ENCODE results near the gene GALR2. TPM values are rescaled to one million over a fixed set of nuclear protein-coding genes. Genes with fewer than 3 reads are reported as not detected.
"Not testable (repeated sequence)": the region's sequence is repeated elsewhere in the genome, so short reads cannot be mapped to it uniquely, and the experiment has no call there.

Gene GALR2
- not detected for polyA plus RNA-seq (2012; ENCODE audit: insufficient read depth, insufficient read length)

- DNase-seq (ENCODE audit: low read depth, low spot score) = no peak
- H3K4me3 ChIP-seq (ENCODE audit: low read length) = no peak within 1 kb of the TSS
These were observed at the start of gene GALR2 for GRCh38 chr17:76074390-76075363. Gene GALR2, plus strand, starts transcription at chr17:76074781. Its CDS starts 103 bp downstream, at chr17:76074884.

- no peak for DNase-seq (ENCODE audit: low read depth, low spot score)
- H3K4me3 ChIP-seq (ENCODE audit: low read length) = no peak overlapping the region
These were observed 49.3 kb upstream of the GALR2 start for GRCh38 chr17:76025294-76025693.

- DNase-seq (ENCODE audit: low read depth, low spot score) = no peak
- H3K4me3 ChIP-seq (ENCODE audit: low read length) = no peak overlapping the region
These were observed 47.8 kb upstream of the GALR2 start for GRCh38 chr17:76026714-76027158.

- no peak for DNase-seq (ENCODE audit: low read depth, low spot score)
These were observed 47.3 kb upstream of the GALR2 start, which contains the start of gene EVPL for GRCh38 chr17:76027159-76027839. Gene EVPL, minus strand, starts transcription at chr17:76027306. Its CDS starts 108 bp downstream, at chr17:76027198.

GRCh38 chr17:76032073-76032779 lies 42.4 kb upstream of the GALR2 start:
- DNase-seq (ENCODE audit: low read depth, low spot score) = no peak
- no peak overlapping the region for H3K4me3 ChIP-seq (ENCODE audit: low read length)

More at GRCh38 chr17:76027159-76027839, 47.3 kb upstream of the GALR2 start, which contains the start of gene EVPL:
- H3K4me3 ChIP-seq (ENCODE audit: low read length) = no peak within 1 kb of the TSS

- DNase-seq (ENCODE audit: low read depth, low spot score) = no peak
- H3K4me3 ChIP-seq (ENCODE audit: low read length) = no peak overlapping the region
These were observed 41.8 kb upstream of the GALR2 start for GRCh38 chr17:76032780-76033108.

- no peak overlapping the region for H3K4me3 ChIP-seq (ENCODE audit: low read length)
- no peak for DNase-seq (ENCODE audit: low read depth, low spot score)
These were observed 41.4 kb upstream of the GALR2 start for GRCh38 chr17:76033139-76033538.

GRCh38 chr17:76034428-76035350 lies 39.9 kb upstream of the GALR2 start:
- no peak for DNase-seq (ENCODE audit: low read depth, low spot score)
- no peak overlapping the region for H3K4me3 ChIP-seq (ENCODE audit: low read length)

- no peak overlapping the region for H3K4me3 ChIP-seq (ENCODE audit: low read length)
- DNase-seq (ENCODE audit: low read depth, low spot score) = no peak
These were observed 37.9 kb upstream of the GALR2 start for GRCh38 chr17:76036497-76037261.

GRCh38 chr17:76038050-76038449 lies 36.5 kb upstream of the GALR2 start:
- peak; percentile 77 for DNase-seq (ENCODE audit: low read depth, low spot score)
- peak overlapping the region; percentile 25 for H3K4me3 ChIP-seq (ENCODE audit: low read length)

- DNase-seq (ENCODE audit: low read depth, low spot score) = no peak
- no peak overlapping the region for H3K4me3 ChIP-seq (ENCODE audit: low read length)
These were observed 35.5 kb upstream of the GALR2 start for GRCh38 chr17:76039121-76039520.

- H3K4me3 ChIP-seq (ENCODE audit: low read length) = no peak overlapping the region
- DNase-seq (ENCODE audit: low read depth, low spot score) = no peak
These were observed 34.2 kb upstream of the GALR2 start for GRCh38 chr17:76040376-76040775.

- H3K4me3 ChIP-seq (ENCODE audit: low read length); DNase-seq (ENCODE audit: low read depth, low spot score): not testable (repeated sequence)
These were observed 31.7 kb upstream of the GALR2 start for GRCh38 chr17:76042868-76043267.

GRCh38 chr17:76044475-76045007 lies 30.0 kb upstream of the GALR2 start:
- H3K4me3 ChIP-seq (ENCODE audit: low read length); DNase-seq (ENCODE audit: low read depth, low spot score): not testable (repeated sequence)

- DNase-seq (ENCODE audit: low read depth, low spot score) = no peak
- H3K4me3 ChIP-seq (ENCODE audit: low read length) = no peak overlapping the region
These were observed 28.5 kb upstream of the GALR2 start for GRCh38 chr17:76046064-76046463.

GRCh38 chr17:76048025-76048605 lies 26.5 kb upstream of the GALR2 start:
- DNase-seq (ENCODE audit: low read depth, low spot score) = no peak

GRCh38 chr17:76048711-76049110 lies 25.9 kb upstream of the GALR2 start:
- H3K4me3 ChIP-seq (ENCODE audit: low read length) = no peak overlapping the region
- no peak for DNase-seq (ENCODE audit: low read depth, low spot score)

More at GRCh38 chr17:76048025-76048605, 26.5 kb upstream of the GALR2 start:
- H3K4me3 ChIP-seq (ENCODE audit: low read length) = no peak overlapping the region
